ENCODE measurements around the gene NRCAM. TPM values are rescaled to one million over a fixed set of nuclear protein-coding genes. Genes with fewer than 3 reads are reported as not detected.

The NRCAM gene
- total and polyA plus RNA-seq, 12 donors = 71.6 to 222 (median 148) TPM

DNA sequence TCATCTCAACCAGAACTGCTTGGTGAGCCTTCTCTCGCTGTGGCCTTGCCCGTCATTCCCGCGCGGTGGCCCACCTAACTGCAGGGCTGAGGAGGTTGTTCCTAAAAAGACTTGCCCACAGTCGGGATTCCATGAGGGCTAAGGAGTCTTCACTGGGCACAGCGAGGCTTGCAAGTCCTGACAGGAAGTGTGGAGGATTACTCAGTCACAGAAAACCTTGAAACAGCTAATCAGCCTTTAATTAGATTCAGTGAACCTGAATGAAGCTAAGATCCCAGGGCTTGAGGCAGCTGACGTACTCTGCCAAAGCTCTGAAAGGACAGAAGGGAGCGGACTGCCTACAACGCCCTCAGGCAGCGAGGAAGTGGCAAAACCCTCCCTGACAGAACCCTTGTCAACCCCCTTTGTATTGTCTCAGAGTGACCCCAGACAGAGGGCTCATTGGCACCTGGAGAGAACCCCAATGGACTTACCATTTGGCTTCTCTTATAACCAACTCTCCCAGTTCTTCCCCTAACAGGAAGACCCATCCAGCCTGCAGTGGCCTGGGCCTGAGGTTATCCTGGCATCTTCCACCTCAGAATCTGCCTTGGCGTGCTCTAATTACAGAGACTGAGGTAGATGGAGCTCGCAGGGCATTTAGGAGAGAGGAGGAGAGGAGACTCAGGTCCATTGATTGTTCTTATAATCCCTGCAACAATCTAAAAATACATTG, 323.5 kb downstream of the NRCAM start:
- H3K27ac ChIP-seq = no peak overlapping the region
- H3K27me3 ChIP-seq = no peaks in the 10 kb centered on the region
- 66 to 88% (median 88%) methylated on average over 8 to 13 of the region's 13 CpGs for WGBS, 4 donors
- no peak for TF ChIP-seq POLR2A (IDR thresholded peaks at IDR 0.05)
- TF ChIP-seq, protein P1, sequence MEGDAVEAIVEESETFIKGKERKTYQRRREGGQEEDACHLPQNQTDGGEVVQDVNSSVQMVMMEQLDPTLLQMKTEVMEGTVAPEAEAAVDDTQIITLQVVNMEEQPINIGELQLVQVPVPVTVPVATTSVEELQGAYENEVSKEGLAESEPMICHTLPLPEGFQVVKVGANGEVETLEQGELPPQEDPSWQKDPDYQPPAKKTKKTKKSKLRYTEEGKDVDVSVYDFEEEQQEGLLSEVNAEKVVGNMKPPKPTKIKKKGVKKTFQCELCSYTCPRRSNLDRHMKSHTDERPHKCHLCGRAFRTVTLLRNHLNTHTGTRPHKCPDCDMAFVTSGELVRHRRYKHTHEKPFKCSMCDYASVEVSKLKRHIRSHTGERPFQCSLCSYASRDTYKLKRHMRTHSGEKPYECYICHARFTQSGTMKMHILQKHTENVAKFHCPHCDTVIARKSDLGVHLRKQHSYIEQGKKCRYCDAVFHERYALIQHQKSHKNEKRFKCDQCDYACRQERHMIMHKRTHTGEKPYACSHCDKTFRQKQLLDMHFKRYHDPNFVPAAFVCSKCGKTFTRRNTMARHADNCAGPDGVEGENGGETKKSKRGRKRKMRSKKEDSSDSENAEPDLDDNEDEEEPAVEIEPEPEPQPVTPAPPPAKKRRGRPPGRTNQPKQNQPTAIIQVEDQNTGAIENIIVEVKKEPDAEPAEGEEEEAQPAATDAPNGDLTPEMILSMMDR (IDR thresholded peaks at IDR 0.05) = no peak
- no peaks in the 10 kb centered on the region for H3K36me3 ChIP-seq (replicated peaks in 1 of 2)
- intact Hi-C loops (cut with DNase I) = no loop called here
- no peaks in the 10 kb centered on the region for H3K9me3 ChIP-seq (replicated peaks in 1 of 3)
- H3K4me1 ChIP-seq (replicated peaks in 1 of 2) = no peaks in the 10 kb centered on the region
- H3K4me3 ChIP-seq = no peak overlapping the region
- DNase-seq = no peak

DNA sequence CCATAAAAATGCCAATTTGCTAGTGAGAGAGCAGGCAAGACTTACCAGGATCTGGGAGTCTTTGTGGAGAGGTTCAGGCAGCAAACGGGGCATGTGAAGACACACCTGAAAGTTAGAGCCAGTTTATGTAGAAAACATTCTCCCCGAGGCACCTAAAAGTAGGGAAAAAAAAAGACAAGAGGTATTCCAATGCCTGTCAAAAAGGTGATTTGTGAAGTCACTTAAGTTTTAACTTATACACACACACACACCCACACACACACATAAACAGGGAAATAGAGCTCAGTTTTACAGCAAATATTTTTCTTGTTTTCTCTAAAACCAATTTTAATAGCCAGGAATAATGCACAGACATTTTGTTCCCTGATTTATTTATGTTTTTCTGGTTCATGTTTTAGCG, 326.0 kb downstream of the NRCAM start, which contains the start of gene LAMB4:
Gene LAMB4 (minus strand): TSS at position 101 of the 400 bp plus-strand sequence. CDS start 7,197 bp downstream, outside the sequence.
- WGBS, 4 donors = 86 to 96% (median 89%) methylated on average over 3 of the region's 3 CpGs
- TF ChIP-seq, protein P1 (IDR thresholded peaks at IDR 0.05) = no peak
- TF ChIP-seq POLR2A (IDR thresholded peaks at IDR 0.05) = no peak

DNA sequence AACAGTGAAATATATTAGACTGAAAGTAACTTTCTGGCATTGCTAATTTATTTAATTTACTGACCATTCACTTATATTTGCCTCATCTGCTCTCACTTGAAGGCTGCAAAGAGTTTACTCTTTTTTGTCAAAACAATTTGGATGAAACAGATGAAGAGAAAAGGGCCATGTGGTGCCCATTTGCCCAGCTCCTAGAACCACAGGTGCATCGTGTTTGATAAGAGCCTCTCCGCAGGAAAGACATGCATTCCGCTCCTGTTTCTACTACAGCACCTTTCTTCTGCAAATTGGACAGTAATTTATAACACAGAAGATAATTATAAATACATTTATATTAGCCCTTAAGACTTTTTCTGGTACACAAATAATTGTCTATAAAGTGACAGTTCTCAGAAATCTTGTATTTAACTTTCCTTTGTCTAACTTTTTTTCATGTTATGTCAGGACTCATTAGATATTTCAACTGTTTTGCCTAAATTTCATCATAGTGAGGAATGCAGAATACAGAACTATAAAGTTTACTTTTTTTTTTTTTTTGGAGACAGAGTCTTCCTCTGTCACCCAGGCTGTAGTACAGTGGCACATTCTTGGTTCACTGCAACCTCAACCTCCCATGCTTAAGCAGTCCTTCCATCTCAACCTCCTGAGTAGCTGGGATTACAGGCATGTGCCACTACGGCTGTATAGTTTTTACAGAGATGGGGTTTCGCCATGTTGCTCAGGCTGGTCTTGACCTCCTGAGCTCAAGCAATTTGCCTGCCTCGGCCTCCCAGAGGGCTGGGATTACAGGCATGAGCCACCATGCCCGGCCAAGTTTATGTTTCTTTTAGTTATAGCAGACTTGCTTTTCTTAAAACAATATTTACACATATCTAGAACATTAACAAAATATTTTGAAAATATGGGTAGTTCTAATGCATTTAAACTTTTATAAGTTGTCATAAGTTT, 326.9 kb downstream of the NRCAM start:
- WGBS, 4 donors = 87 to 91% (median 90%) methylated on average over 7 of the region's 7 CpGs
- intact Hi-C loops (cut with DNase I) = no loop called here
- H3K9me3 ChIP-seq (replicated peaks in 1 of 3) = no peaks in the 10 kb centered on the region
- H3K36me3 ChIP-seq (replicated peaks in 1 of 2) = no peaks in the 10 kb centered on the region
- no peak overlapping the region for H3K27ac ChIP-seq
- no peaks in the 10 kb centered on the region for H3K27me3 ChIP-seq
- TF ChIP-seq POLR2A (IDR thresholded peaks at IDR 0.05) = no peak
- TF ChIP-seq, protein P1 (IDR thresholded peaks at IDR 0.05) = no peak
- DNase-seq = no peak
- no peak overlapping the region for H3K4me3 ChIP-seq
- H3K4me1 ChIP-seq (replicated peaks in 1 of 2) = no peaks in the 10 kb centered on the region

More for the DNA sequence above, 326.0 kb downstream of the NRCAM start, which contains the start of gene LAMB4:
- no peaks in the 10 kb centered on the region for H3K4me1 ChIP-seq (replicated peaks in 1 of 2)
- H3K36me3 ChIP-seq (replicated peaks in 1 of 2) = no peaks in the 10 kb centered on the region
- H3K4me3 ChIP-seq = no peak within 1 kb of the TSS
- intact Hi-C loops (cut with DNase I) = no loop called here
- H3K9me3 ChIP-seq (replicated peaks in 1 of 3) = no peaks in the 10 kb centered on the region
- H3K27me3 ChIP-seq = no peaks in the 10 kb centered on the region
- DNase-seq = no peak
- H3K27ac ChIP-seq = no peak within 1 kb of the TSS

DNA sequence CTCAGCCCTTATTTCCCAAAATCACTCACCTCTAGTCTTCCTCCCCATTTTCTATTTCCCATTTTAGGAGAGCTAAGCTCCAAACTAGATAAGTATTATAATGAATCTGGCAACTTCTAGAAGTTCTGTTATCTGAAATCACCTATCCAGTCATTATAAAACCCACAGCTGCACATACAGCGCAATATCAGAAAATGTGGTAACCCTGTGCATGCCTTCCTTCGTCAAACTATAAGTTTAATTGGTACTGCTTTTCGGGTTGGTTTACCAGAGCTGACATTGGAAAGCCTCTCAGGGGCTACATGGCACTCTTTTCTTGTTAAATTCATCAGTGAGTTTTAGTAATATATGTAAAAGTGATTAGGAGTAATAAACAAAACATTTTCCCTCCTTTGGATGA, 327.7 kb downstream of the NRCAM start:
- Histone ChIP-seq H3K4me1 (replicated peaks in 1 of 2) (no peaks in the 10 kb centered on the region), H3K27me3 (no peaks in the 10 kb centered on the region), H3K27ac (no peak overlapping the region), H3K36me3 (replicated peaks in 1 of 2) (no peaks in the 10 kb centered on the region), H3K4me3 (no peak overlapping the region), H3K9me3 (replicated peaks in 1 of 3) (no peaks in the 10 kb centered on the region)
- 90 to 95% (median 92%) methylated on average over 3 of the region's 3 CpGs for WGBS, 4 donors
- no peak for DNase-seq
- intact Hi-C loops (cut with DNase I) = no loop called here
- TF ChIP-seq, protein P1 (IDR thresholded peaks at IDR 0.05) = no peak
- TF ChIP-seq POLR2A (IDR thresholded peaks at IDR 0.05) = no peak

Data from adrenal gland (tissue), 12 donors.